Measurements from ENCODE around the gene PCGF2. TPM values are rescaled to one million over a fixed set of nuclear protein-coding genes. Genes with fewer than 3 reads are reported as not detected.
"Not testable (repeated sequence)": the region's sequence is repeated elsewhere in the genome, so short reads cannot be mapped to it uniquely, and the experiment has no call there.

PCGF2 gene
- total RNA-seq, 1 experiment from 2014 or later, result 43.9 TPM

DNA sequence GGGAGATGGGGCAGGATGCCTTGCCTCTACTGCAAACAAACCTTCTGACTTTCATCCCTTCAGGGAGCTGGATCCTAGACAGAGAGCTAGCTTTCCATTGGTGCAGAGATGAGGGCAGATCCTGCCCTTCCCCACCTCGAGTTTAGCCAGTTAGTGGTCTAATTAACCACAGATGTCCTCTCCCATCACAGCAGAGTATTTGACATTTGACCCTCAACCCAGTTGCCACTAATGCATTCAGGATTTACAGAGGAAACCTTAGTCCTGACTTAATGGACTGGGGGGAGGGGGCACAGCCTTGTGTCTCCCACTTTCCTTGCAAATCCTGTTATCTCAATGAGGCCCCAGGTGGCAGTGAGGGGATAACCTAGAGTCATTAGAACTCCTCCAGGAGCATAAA, 41.0 kb upstream of the PCGF2 start:
- no TSS peak for BruUV-seq (replicated peaks)
- no peak for TF ChIP-seq TCF7L2 (IDR thresholded peaks at IDR 0.05; ENCODE audit: low read depth, low read length)
- TF ChIP-seq POLR2AphosphoS5 (IDR thresholded peaks at IDR 0.05; ENCODE audit: low read depth, low read length), result no peak
- TF ChIP-seq SIN3A (IDR thresholded peaks at IDR 0.05; ENCODE audit: borderline replicate concordance, insufficient read depth, low read depth, low read length), result no peak
- TF ChIP-seq CTCF (IDR thresholded peaks at IDR 0.05), result no peak
- no peak for TF ChIP-seq REST (IDR thresholded peaks at IDR 0.05; ENCODE audit: insufficient read depth in 1 of 2, low read depth in 2 of 2, low read length in 1 of 2)
- POLR2A ChIA-PET, result no interaction called here
- no peak overlapping the region for H3K4me3 ChIP-seq (ENCODE audit: low read depth in 2 of 2, low read length in 2 of 2)
- peaks cover 4% of the 10 kb centered on the region; the same call in 1 of the 2 replicates for H3K4me1 ChIP-seq (ENCODE audit: control insufficient read depth, insufficient read depth, low read length)
- H3K27ac ChIP-seq (ENCODE audit: low read length), result no peak overlapping the region
- intact Hi-C loops (cut with micrococcal nuclease; ENCODE audit: unreplicated experiment) (no loop called here), in situ Hi-C loops (cut with HindIII; ENCODE audit: low pct_unique_long_range_greater_than_20kb, low sequenced_read_pairs) (no loop called here)
- DNase-seq (ENCODE audit: low read depth, low spot score) (no peak), ATAC-seq (no peak)
- no peaks in the 10 kb centered on the region for H3K9me3 ChIP-seq (ENCODE audit: control insufficient read depth, insufficient read depth, low read depth, low read length)
- CTCF ChIA-PET, result no interaction called here
- H3K36me3 ChIP-seq (ENCODE audit: control insufficient read depth, insufficient read depth, low read length), result no peaks in the 10 kb centered on the region
- no peaks in the 10 kb centered on the region for H3K27me3 ChIP-seq (ENCODE audit: control insufficient read depth, insufficient read depth, low read length)

DNA sequence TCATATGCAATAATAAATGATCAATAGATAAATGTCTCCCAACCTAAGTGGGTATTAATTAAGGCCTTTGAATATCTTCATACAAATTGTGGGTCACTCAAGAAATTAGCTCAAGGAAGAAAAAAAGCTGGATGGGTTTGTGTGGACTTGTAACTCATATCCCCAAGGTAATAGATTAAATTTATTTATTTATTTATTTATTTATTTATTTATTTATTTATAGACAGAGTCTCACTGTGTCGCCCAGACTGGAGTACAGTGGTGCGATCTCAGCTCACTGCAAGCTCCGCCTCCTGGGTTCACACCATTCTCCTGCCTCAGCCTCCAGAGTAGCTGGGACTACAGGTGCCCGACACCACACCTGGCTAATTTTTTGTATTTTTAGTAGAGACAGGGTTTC, 39.9 kb upstream of the PCGF2 start:
- H3K4me1 ChIP-seq (ENCODE audit: control insufficient read depth, insufficient read depth, low read length); H3K27ac ChIP-seq (ENCODE audit: low read length); in situ Hi-C loops (cut with HindIII; ENCODE audit: low pct_unique_long_range_greater_than_20kb, low sequenced_read_pairs); BruUV-seq (replicated peaks); CTCF ChIA-PET; H3K9me3 ChIP-seq (ENCODE audit: control insufficient read depth, insufficient read depth, low read depth, low read length); ATAC-seq; intact Hi-C loops (cut with micrococcal nuclease; ENCODE audit: unreplicated experiment); DNase-seq (ENCODE audit: low read depth, low spot score); H3K27me3 ChIP-seq (ENCODE audit: control insufficient read depth, insufficient read depth, low read length); H3K4me3 ChIP-seq (ENCODE audit: low read depth in 2 of 2, low read length in 2 of 2); H3K36me3 ChIP-seq (ENCODE audit: control insufficient read depth, insufficient read depth, low read length): not testable (repeated sequence)
- POLR2A ChIA-PET, result interaction anchor here (0.7 kb wide), 1 partner anchor 57 kb away, joined by 10 read pairs; no protein-coding TSS in a partner anchor

GRCh38 chr17:38786372-38786771, 38.2 kb upstream of the PCGF2 start:
- no peak for TF ChIP-seq TCF7L2 (IDR thresholded peaks at IDR 0.05; ENCODE audit: low read depth, low read length)
- ATAC-seq (no peak), DNase-seq (ENCODE audit: low read depth, low spot score) (no peak)
- H3K4me1 ChIP-seq (ENCODE audit: control insufficient read depth, insufficient read depth, low read length), result peaks cover 4% of the 10 kb centered on the region; the same call in 1 of the 2 replicates
- H3K9me3 ChIP-seq (ENCODE audit: control insufficient read depth, insufficient read depth, low read depth, low read length), result no peaks in the 10 kb centered on the region
- H3K27me3 ChIP-seq (ENCODE audit: control insufficient read depth, insufficient read depth, low read length), result no peaks in the 10 kb centered on the region
- ChIA-PET CTCF (no interaction called here), POLR2A (no interaction called here)
- no peak overlapping the region for H3K27ac ChIP-seq (ENCODE audit: low read length)
- BruUV-seq (replicated peaks), result no TSS peak
- H3K36me3 ChIP-seq (ENCODE audit: control insufficient read depth, insufficient read depth, low read length), result peaks cover 3% of the 10 kb centered on the region
- in situ Hi-C loops (cut with HindIII; ENCODE audit: low pct_unique_long_range_greater_than_20kb, low sequenced_read_pairs) (no loop called here), intact Hi-C loops (cut with micrococcal nuclease; ENCODE audit: unreplicated experiment) (no loop called here)
- no peak overlapping the region for H3K4me3 ChIP-seq (ENCODE audit: low read depth in 2 of 2, low read length in 2 of 2)
